COLO829 (cell line): ENCODE data around the gene ATP5F1D.

ENCODE experiments used
- DNase-seq: peaks from one replicate; pipeline ENCODE4 v3.0.0; 2012; ENCODE audit warnings: low spot score

ATP5F1D gene

GRCh38 chr19:1220976-1221903, 20.3 kb upstream of the ATP5F1D start:
- no peak for DNase-seq

- no peak for DNase-seq
Observed at GRCh38 chr19:1221904-1222255, 19.7 kb upstream of the ATP5F1D start.

- DNase-seq = no peak
Observed at GRCh38 chr19:1222394-1222793, 19.2 kb upstream of the ATP5F1D start.

- DNase-seq = no peak
Observed at GRCh38 chr19:1223018-1223855, 18.3 kb upstream of the ATP5F1D start.

GRCh38 chr19:1224047-1224825, 17.3 kb upstream of the ATP5F1D start:
- DNase-seq = no peak

GRCh38 chr19:1224847-1225246, 16.7 kb upstream of the ATP5F1D start:
- DNase-seq = no peak

GRCh38 chr19:1225440-1226226, 15.9 kb upstream of the ATP5F1D start:
- DNase-seq = no peak

GRCh38 chr19:1226227-1226518, 15.4 kb upstream of the ATP5F1D start:
- DNase-seq = no peak

- DNase-seq = no peak
Observed at GRCh38 chr19:1226522-1227303, 14.8 kb upstream of the ATP5F1D start.

GRCh38 chr19:1227304-1228054, 14.1 kb upstream of the ATP5F1D start:
- no peak for DNase-seq

- DNase-seq = no peak
Observed at GRCh38 chr19:1228161-1228957, 13.2 kb upstream of the ATP5F1D start.

GRCh38 chr19:1229056-1229923, 12.3 kb upstream of the ATP5F1D start:
- no peak for DNase-seq

GRCh38 chr19:1229924-1230782, 11.4 kb upstream of the ATP5F1D start:
- DNase-seq = no peak

GRCh38 chr19:1230783-1231489, 10.6 kb upstream of the ATP5F1D start:
- DNase-seq = no peak

- DNase-seq = no peak
Observed at GRCh38 chr19:1231729-1232637, 9.6 kb upstream of the ATP5F1D start.

GRCh38 chr19:1232652-1233072, 8.9 kb upstream of the ATP5F1D start:
- DNase-seq = no peak
